NCI-H2227 (cell line): ENCODE results near the gene TIE1.
"Not testable (repeated sequence)": the region's sequence is repeated elsewhere in the genome, so short reads cannot be mapped to it uniquely, and the experiment has no call there.

Source experiments
- DNase-seq: peaks from one replicate; lab custom pipeline; 2025; ENCODE audit not compliant: unreplicated experiment; lab: John Stamatoyannopoulos, UW

The TIE1 gene

GRCh38 chr1:43358746-43359693, 58.2 kb downstream of the TIE1 start, which contains the start of gene CDC20:
CDC20 (plus strand) TSS chr1:43358981; CDS start chr1:43359216, 235 bp downstream.
- DNase-seq: peak; percentile 99

DNA sequence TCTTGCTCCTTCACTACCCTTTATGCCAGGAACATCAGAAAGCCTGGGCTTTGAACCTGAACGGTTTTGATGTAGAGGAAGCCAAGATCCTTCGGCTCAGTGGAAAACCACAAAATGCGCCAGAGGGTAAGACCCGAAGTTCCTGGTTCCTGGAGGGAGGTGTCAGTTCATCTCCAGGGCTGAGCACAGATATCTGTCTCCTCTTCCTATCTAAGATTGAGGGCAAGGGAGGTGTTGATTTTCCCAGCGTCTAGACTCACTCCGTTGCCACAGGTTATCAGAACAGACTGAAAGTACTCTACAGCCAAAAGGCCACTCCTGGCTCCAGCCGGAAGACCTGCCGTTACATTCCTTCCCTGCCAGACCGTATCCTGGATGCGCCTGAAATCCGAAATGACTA, 58.9 kb downstream of the TIE1 start:
- no peak for DNase-seq

GRCh38 chr1:43360616-43361015, 59.8 kb downstream of the TIE1 start:
- no peak for DNase-seq

GRCh38 chr1:43363283-43363934, 62.6 kb downstream of the TIE1 start:
- no peak for DNase-seq

GRCh38 chr1:43363935-43364525, 63.2 kb downstream of the TIE1 start:
- no peak for DNase-seq

GRCh38 chr1:43365678-43366077, 64.9 kb downstream of the TIE1 start:
- DNase-seq: no peak

DNA sequence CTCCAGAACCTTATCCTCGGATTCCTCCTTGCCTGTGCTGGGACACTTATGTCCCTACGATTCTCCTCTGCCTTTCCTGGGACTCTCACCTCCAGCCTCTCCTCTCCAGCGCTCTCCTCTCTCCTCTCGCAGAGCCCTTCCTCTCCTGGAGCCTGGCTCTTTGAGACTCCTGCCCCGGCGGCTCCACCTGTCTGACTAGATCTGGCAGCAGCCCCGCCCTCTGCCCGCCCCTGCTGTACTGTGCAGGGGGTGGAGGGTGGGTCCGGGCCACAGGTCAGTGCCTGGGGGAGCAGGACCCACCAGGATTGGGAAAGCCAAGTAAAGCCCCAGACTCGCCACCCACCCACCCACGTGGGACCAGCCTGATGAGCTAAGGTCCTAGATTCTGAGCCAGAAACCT, 65.4 kb downstream of the TIE1 start:
- peak; percentile 29 for DNase-seq

DNA sequence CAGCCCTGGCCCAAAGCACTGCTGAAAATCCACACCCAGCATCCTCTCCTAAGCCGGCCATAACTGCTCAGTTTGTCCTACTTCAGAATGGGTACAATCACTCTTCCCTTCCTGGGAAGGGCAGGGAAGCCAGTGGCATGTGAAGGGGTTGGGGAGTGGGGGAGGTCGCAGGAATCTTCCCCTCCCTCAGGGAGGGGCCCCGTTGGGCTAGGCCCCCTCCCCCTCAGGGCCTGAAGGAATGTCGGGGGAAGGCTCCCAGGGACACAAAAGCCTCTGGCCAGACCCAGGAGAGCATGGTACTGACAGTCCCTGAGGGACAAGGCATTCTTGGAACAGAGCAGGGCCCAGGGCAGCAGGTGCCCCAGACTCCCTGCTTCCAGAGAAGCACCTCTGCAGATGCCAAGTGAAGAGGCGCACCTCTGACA, 65.8 kb downstream of the TIE1 start:
- no peak for DNase-seq

DNA sequence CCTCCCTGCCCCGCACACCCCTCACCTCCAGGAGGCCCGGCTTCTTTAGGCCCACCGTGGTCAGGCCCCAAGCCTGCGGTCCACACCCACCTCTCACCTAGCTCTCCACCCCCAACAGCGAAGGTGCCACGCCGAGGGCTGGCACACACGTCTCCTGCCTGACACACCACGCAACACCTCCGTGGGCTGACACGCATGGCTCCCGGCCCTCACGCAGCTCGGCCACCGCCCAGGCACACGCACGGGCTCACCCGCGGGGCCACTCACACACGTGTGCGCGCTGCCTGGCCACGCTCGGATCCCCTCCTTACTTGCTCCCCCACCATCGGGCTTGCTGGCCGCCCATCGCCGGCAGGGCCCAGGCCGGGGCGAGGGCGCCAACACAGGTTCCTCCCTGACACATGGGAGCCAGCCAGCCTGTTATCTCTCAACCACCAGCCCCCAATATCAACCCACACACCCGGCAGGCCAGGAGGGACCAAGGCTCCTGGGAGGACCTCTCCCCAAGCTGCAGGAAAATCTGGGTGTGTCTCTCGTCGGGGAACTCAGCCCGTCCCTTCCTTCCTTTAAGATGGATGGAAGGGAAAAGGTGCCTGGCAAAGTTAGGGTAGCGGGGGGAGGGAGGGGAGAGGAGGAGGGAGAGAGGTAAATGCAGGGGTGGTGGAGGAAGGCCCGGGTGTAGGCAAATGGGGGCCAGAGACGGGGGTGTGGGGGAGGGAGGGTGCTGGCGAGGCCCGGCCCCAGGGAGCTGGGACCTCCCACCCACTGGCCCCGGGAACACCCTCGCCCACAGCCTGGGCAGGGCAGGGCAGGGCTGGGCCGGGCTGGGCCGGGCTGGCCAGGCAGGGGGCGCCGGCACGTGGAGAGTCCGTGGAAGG, 66.5 kb downstream of the TIE1 start:
- peak; percentile 50 for DNase-seq

DNA sequence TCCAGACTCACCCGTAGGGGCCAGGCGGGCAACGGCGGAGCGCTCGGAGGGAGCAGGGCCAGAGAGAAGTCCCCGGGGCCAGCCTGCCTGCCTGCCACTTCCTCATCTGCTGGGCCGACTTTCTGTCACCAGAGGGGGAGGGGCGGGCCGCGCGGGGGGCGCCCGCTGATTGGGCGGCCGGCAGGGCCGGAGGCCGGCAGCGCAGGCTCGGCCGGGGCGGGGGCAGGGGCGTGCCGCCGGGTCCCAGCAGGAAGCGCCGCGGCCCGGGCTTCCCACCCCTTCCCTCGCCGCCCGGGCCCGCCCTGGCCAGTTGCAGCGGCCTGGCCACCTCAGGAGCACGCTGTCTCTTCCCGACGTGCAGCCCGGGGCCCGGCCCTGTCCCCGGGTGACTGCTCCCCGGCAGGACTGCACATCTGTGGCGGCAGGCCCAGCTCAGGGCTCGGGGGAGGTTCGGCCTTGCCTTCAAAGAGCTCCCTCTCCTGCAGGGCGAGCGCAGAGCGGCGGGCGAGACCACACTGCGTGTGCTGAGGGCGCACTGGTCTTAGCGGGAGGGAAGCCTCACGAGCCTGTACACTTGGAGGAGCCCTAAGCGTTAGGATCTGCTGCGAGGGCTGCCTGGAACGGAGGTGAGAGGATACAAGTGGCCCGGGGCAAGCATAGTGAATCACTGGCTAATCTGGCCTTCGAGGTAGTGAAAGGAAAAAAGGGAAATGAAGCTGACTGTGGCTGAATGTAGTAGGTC, 67.3 kb downstream of the TIE1 start, which contains the start of gene ELOVL1:
TSS of gene ELOVL1 (minus strand) at position 108 of the 742 bp plus-strand sequence. CDS start 2,402 bp downstream, outside the sequence.
- DNase-seq: peak; percentile 91

DNA sequence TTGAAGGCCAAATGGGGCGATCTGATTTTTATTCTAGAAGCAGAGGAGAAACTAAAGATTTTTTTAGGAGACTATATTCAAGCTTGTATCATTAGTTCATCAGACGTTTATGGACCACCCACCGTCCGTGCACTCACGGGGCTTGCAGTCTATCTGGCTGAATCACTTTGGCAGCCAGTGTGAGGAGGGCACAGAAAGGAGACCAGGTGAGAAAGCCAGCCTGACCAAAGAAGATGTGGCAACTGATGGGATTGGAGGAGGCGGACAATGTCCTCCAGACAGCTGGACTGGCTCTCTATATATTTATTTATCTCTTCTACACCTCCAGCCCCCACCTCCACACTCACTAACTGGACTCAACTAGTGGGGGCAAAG, 67.9 kb downstream of the TIE1 start:
- no peak for DNase-seq

GRCh38 chr1:43369779-43370178, 69.0 kb downstream of the TIE1 start:
- DNase-seq: not testable (repeated sequence)

DNA sequence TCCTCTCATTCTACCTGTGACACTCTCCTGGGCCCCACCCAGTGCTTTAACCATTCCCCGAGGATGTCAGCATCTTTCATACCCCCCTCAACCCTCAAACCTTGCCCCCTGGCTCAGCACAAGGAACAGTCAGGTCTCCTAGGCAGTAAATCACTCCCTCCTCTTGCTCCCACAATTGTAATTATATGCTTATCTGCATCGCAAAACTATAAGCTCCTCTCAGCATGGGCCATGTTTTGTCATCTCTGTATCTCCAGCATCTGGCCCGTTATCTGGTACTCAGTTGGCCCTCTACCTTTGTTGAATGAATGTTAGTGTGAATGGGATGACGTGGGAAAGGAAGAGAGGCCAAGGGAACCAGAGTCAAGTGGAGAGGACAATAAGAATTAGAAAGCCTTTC, 69.8 kb downstream of the TIE1 start:
- peak; percentile 16 for DNase-seq

GRCh38 chr1:43372172-43372571, 71.4 kb downstream of the TIE1 start:
- no peak for DNase-seq
